ENCODE results near the gene SPO11.

GRCh38 chr20:57378107-57378506 is 48.5 kb downstream of the SPO11 start:
- TF ChIP-seq, protein P1, sequence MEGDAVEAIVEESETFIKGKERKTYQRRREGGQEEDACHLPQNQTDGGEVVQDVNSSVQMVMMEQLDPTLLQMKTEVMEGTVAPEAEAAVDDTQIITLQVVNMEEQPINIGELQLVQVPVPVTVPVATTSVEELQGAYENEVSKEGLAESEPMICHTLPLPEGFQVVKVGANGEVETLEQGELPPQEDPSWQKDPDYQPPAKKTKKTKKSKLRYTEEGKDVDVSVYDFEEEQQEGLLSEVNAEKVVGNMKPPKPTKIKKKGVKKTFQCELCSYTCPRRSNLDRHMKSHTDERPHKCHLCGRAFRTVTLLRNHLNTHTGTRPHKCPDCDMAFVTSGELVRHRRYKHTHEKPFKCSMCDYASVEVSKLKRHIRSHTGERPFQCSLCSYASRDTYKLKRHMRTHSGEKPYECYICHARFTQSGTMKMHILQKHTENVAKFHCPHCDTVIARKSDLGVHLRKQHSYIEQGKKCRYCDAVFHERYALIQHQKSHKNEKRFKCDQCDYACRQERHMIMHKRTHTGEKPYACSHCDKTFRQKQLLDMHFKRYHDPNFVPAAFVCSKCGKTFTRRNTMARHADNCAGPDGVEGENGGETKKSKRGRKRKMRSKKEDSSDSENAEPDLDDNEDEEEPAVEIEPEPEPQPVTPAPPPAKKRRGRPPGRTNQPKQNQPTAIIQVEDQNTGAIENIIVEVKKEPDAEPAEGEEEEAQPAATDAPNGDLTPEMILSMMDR (IDR thresholded peaks at IDR 0.05; ENCODE audit: poor library complexity, severe bottlenecking) = no peak
- TF ChIP-seq EZH2 (IDR thresholded peaks at IDR 0.05; ENCODE audit: borderline replicate concordance, insufficient read depth, low read length, poor library complexity, severe bottlenecking) = no peak
- TF ChIP-seq POLR2AphosphoS5 (IDR thresholded peaks at IDR 0.05) = no peak
- TF ChIP-seq RAD21 (conservative IDR thresholded peaks at IDR 0.05) = no peak
- no peak for TF ChIP-seq REST (IDR thresholded peaks at IDR 0.05; ENCODE audit: borderline replicate concordance)
- TF ChIP-seq MXI1 (conservative IDR thresholded peaks at IDR 0.05; ENCODE audit: poor library complexity, severe bottlenecking) = no peak
- no peak for TF ChIP-seq EP300 (conservative IDR thresholded peaks at IDR 0.05; ENCODE audit: poor library complexity, severe bottlenecking)
- no peak for TF ChIP-seq SMC3 (conservative IDR thresholded peaks at IDR 0.05; ENCODE audit: poor library complexity)
- TF ChIP-seq TAF1 (IDR thresholded peaks at IDR 0.05; ENCODE audit: low read depth) = no peak
